H1 (cell line): Measurements from ENCODE around the gene PDE1C. TPM values are rescaled to one million over a fixed set of nuclear protein-coding genes. Genes with fewer than 3 reads are reported as not detected.

ENCODE experiments used
- CTCF ChIA-PET: fragments of 300-600 bp; sonication (Branson Sonifier 250); formaldehyde crosslinking; loops from one replicate; lab custom pipeline; 2021; ENCODE audit not compliant: partially characterized antibody; lab: Charles Lee
- POLR2A ChIA-PET: fragments of 300-600 bp; sonication (Branson Sonifier 250); formaldehyde crosslinking; loops from one replicate; lab custom pipeline; 2021; ENCODE audit warnings: inconsistent platforms; ENCODE audit not compliant: partially characterized antibody; lab: Charles Lee
- DNase-seq, 2 experiments: peaks; one replicate each; pipeline versions ENCODE4 v3.0.0 to v3.0.0-alpha.2; 2010 to 2022; ENCODE audit warnings: low spot score in 2 of 2, low read depth in 1 of 2, mixed read lengths in 1 of 2
- FAIRE-seq: peaks from 2 replicates; lab custom pipeline; 2011; peaks lifted over from hg19 to GRCh38; lab: Jason Lieb, UNC
- H2AFZ ChIP-seq: 2 replicates; pipeline ENCODE4 v1.8.1; 2012; ENCODE audit warnings: low read length, inconsistent platforms
- H2AK5ac ChIP-seq: 2 replicates; pipeline ENCODE4 v1.6.1; 2013; ENCODE audit warnings: low read depth, low read length
- H2BK120ac ChIP-seq: replicated peaks from 2 replicates; pipeline ENCODE3; 2013; ENCODE audit warnings: low read depth, low read length, inconsistent platforms
- H2BK12ac ChIP-seq: 2 replicates; pipeline ENCODE4 v1.6.1; 2013; ENCODE audit warnings: low read depth, low read length
- H2BK15ac ChIP-seq: 2 replicates; pipeline ENCODE4 v1.6.1; 2013; ENCODE audit warnings: low read length
- H2BK20ac ChIP-seq: 2 replicates; pipeline ENCODE4 v1.6.1; 2013; ENCODE audit warnings: low read length
- H2BK5ac ChIP-seq: 2 replicates; pipeline ENCODE4 v1.6.1; 2013; ENCODE audit warnings: low read depth, low read length
- H3K14ac ChIP-seq: 2 replicates; pipeline ENCODE4 v1.6.1; 2013; ENCODE audit warnings: inconsistent platforms; ENCODE audit not compliant: insufficient read length
- H3K18ac ChIP-seq: 2 replicates; pipeline ENCODE4 v1.6.1; 2013; ENCODE audit warnings: low read length; ENCODE audit errors: extremely low read depth
- H3K23ac ChIP-seq: 2 replicates; pipeline ENCODE4 v1.6.1; 2013; ENCODE audit warnings: inconsistent platforms; ENCODE audit not compliant: insufficient read length
- H3K23me2 ChIP-seq: 2 replicates; pipeline ENCODE4 v1.6.1; 2013; ENCODE audit warnings: low read depth, low read length
- H3K27ac ChIP-seq: 2 replicates; pipeline ENCODE4 v1.6.1; 2011; ENCODE audit warnings: low read depth, low read length, inconsistent platforms
- H3K27me3 ChIP-seq, 4 experiments: replicated peaks in 1 of 4; 1 replicate in 1 of 4; 2 replicates in 3 of 4; pipeline versions ENCODE4 v1.6.1 to v1.8.1; 2011 to 2013; ENCODE audit warnings: low read length in 3 of 4, mild to moderate bottlenecking in 3 of 4, inconsistent platforms in 2 of 4, mixed read lengths in 2 of 4, moderate library complexity in 1 of 4; ENCODE audit not compliant: control insufficient read depth in 3 of 4, insufficient read depth in 3 of 4; ENCODE audit errors: extremely low read depth in 1 of 4
- H3K36me3 ChIP-seq, 4 experiments: 2 replicates each; pipeline versions ENCODE4 v1.6.1 to v1.8.1; 2011 to 2013; ENCODE audit warnings: mild to moderate bottlenecking in 4 of 4, low read length in 3 of 4, moderate library complexity in 2 of 4, control low read depth in 1 of 4, inconsistent platforms in 1 of 4; ENCODE audit not compliant: insufficient read depth in 4 of 4, control insufficient read depth in 2 of 4
- H3K4ac ChIP-seq: replicated peaks from 2 replicates; pipeline ENCODE3; 2013; ENCODE audit warnings: low read length, low read depth, mixed read lengths, inconsistent platforms; ENCODE audit not compliant: insufficient read length
- H3K4me1 ChIP-seq, 4 experiments: replicated peaks in 1 of 4; 1 replicate in 1 of 4; 2 replicates in 3 of 4; pipeline versions ENCODE4 v1.6.1 to v1.8.1; 2011 to 2013; ENCODE audit warnings: low read length in 3 of 4, inconsistent platforms in 2 of 4, mixed read lengths in 1 of 4; ENCODE audit not compliant: insufficient read depth in 4 of 4, control insufficient read depth in 3 of 4
- H3K4me2 ChIP-seq, 2 experiments: 2 replicates each; pipeline versions ENCODE4 v1.6.1 to v1.8.1; 2011 to 2013; ENCODE audit warnings: low read depth in 2 of 2, low read length in 2 of 2, control low read depth in 1 of 2, inconsistent platforms in 1 of 2, mild to moderate bottlenecking in 1 of 2; ENCODE audit not compliant: insufficient read depth in 1 of 2
- H3K4me3 ChIP-seq, 4 experiments: fragments of 200-600, 300-600 bp in 1 of 4; sonication (generic), shearing (Covaris generic), sonication (Bioruptor Twin) in 1 of 4; 2 replicates each; pipeline versions ENCODE4 v1.5.1 to v1.8.1; 2011 to 2016; ENCODE audit warnings: low read length in 4 of 4, low read depth in 3 of 4, control low read depth in 2 of 4, inconsistent platforms in 2 of 4, mild to moderate bottlenecking in 2 of 4, mixed read lengths in 1 of 4, moderate library complexity in 1 of 4; ENCODE audit not compliant: insufficient read depth in 2 of 4; ENCODE audit errors: extremely low read depth in 1 of 4
- H3K56ac ChIP-seq: replicated peaks from 2 replicates; pipeline ENCODE3; 2013; ENCODE audit warnings: low read depth, mild to moderate bottlenecking, mixed read lengths, low read length, inconsistent platforms; ENCODE audit not compliant: insufficient read length
- H3K79me1 ChIP-seq: 2 replicates; pipeline ENCODE4 v1.6.1; 2013; ENCODE audit warnings: low read depth, low read length, control low read depth
- H3K79me2 ChIP-seq, 2 experiments: 2 replicates each; pipeline versions ENCODE4 v1.6.1 to v1.8.1; 2012 to 2013; ENCODE audit warnings: low read length in 2 of 2, mild to moderate bottlenecking in 2 of 2, inconsistent platforms in 1 of 2; ENCODE audit not compliant: insufficient read depth in 2 of 2, control insufficient read depth in 1 of 2
- H3K9ac ChIP-seq, 4 experiments: replicated peaks in 1 of 4; 1 replicate in 1 of 4; 2 replicates in 3 of 4; pipeline versions ENCODE4 v1.6.1 to v1.8.1; 2011 to 2013; ENCODE audit warnings: low read depth in 3 of 4, low read length in 3 of 4, control low read depth in 2 of 4, mild to moderate bottlenecking in 2 of 4, moderate library complexity in 2 of 4, inconsistent platforms in 1 of 4; ENCODE audit errors: extremely low read depth in 1 of 4
- H3K9me3 ChIP-seq, 2 experiments: 2 replicates each; pipeline versions ENCODE4 v1.6.1 to v1.8.1; 2012 to 2013; ENCODE audit warnings: mild to moderate bottlenecking in 2 of 2, moderate library complexity in 2 of 2, control low read depth in 1 of 2, inconsistent platforms in 1 of 2, low read depth in 1 of 2, low read length in 1 of 2, mixed read lengths in 1 of 2; ENCODE audit not compliant: insufficient read depth in 2 of 2
- H4K20me1 ChIP-seq, 2 experiments: replicated peaks in 1 of 2; 2 replicates each; pipeline versions ENCODE3 to v1.8.1; 2011 to 2013; ENCODE audit warnings: inconsistent platforms in 2 of 2, low read length in 2 of 2, mild to moderate bottlenecking in 1 of 2; ENCODE audit not compliant: insufficient read depth in 2 of 2, control insufficient read depth in 1 of 2
- H4K5ac ChIP-seq: 2 replicates; pipeline ENCODE4 v1.6.1; 2013; ENCODE audit warnings: low read length, low read depth, mixed read lengths, inconsistent platforms; ENCODE audit not compliant: insufficient read length
- H4K8ac ChIP-seq: 2 replicates; pipeline ENCODE4 v1.8.0; 2013; ENCODE audit warnings: mild to moderate bottlenecking, moderate library complexity, low read length, inconsistent platforms; ENCODE audit not compliant: insufficient read depth; ENCODE audit errors: extremely low read depth
- H4K91ac ChIP-seq: replicated peaks from 2 replicates; pipeline ENCODE3; 2013; ENCODE audit warnings: low read length, mixed read lengths, inconsistent platforms; ENCODE audit not compliant: insufficient read length
- ATF3 ChIP-seq: IDR thresholded peaks from 2 replicates; pipeline ENCODE4 v1.6.1; 2011; ENCODE audit warnings: low read depth, mild to moderate bottlenecking, low read length; ENCODE audit not compliant: insufficient read depth
- BRCA1 ChIP-seq: IDR thresholded peaks from 2 replicates; pipeline ENCODE4 v1.6.1; 2012; ENCODE audit warnings: low read depth, low read length, improper control_type of control experiment
- CHD2 ChIP-seq: IDR thresholded peaks from 2 replicates; pipeline ENCODE4 v1.6.1; 2012; ENCODE audit warnings: low read length, improper control_type of control experiment
- CTBP2 ChIP-seq: IDR thresholded peaks from 2 replicates; pipeline ENCODE4 v1.7.0; 2011; ENCODE audit warnings: borderline replicate concordance, mild to moderate bottlenecking, moderate library complexity, mixed read lengths, low read length; ENCODE audit not compliant: insufficient read depth, insufficient read length
- GTF2F1 ChIP-seq: IDR thresholded peaks from 2 replicates; pipeline ENCODE4 v1.6.1; 2012; ENCODE audit warnings: low read depth, low read length, improper control_type of control experiment, borderline replicate concordance
- NANOG ChIP-seq: IDR thresholded peaks from 2 replicates; pipeline ENCODE4 v1.6.1; 2011; ENCODE audit warnings: low read length, low read depth, mild to moderate bottlenecking, inconsistent platforms; ENCODE audit not compliant: insufficient read depth, poor library complexity, severe bottlenecking
- POU5F1 ChIP-seq: IDR thresholded peaks from 2 replicates; pipeline ENCODE4 v1.6.1; 2011; ENCODE audit warnings: low read depth, mild to moderate bottlenecking, low read length, moderate library complexity
- RNF2 ChIP-seq: fragments of 200-900, 300-1000 bp; sonication (generic); IDR thresholded peaks from 2 replicates; pipeline ENCODE4 v1.7.1; 2016; ENCODE audit warnings: borderline replicate concordance, low read depth, mild to moderate bottlenecking, antibody characterized with exemption, low read length; ENCODE audit not compliant: poor library complexity, severe bottlenecking; ENCODE audit errors: missing control alignments
- RXRA ChIP-seq: IDR thresholded peaks from 2 replicates; pipeline ENCODE4 v1.6.1; 2011; ENCODE audit warnings: low read depth, mild to moderate bottlenecking, low read length, moderate library complexity; ENCODE audit not compliant: insufficient read depth
- SIN3A ChIP-seq, 2 experiments: IDR thresholded peaks in 1 of 2; conservative IDR thresholded peaks in 1 of 2; 2 replicates each; pipeline ENCODE4 v1.6.1; 2011 to 2012; ENCODE audit warnings: low read length in 2 of 2, improper control_type of control experiment in 1 of 2, low read depth in 1 of 2, mild to moderate bottlenecking in 1 of 2
- SIRT6 ChIP-seq: IDR thresholded peaks from one replicate; pipeline ENCODE4 v1.7.1; 2012; ENCODE audit warnings: low read length, inconsistent platforms
- TEAD4 ChIP-seq: IDR thresholded peaks from 2 replicates; pipeline ENCODE4 v1.6.1; 2012; ENCODE audit warnings: low read depth, low read length, inconsistent platforms, mixed read lengths
- YY1 ChIP-seq: IDR thresholded peaks from 2 replicates; pipeline ENCODE4 v1.6.1; 2011; ENCODE audit warnings: low read depth, mild to moderate bottlenecking, low read length
- WGBS, 2 experiments: shearing (Covaris generic) in 1 of 2; methylation state at CpG; one replicate each; pipeline versions ENCODE4 v1.1.6 to v1.1.7; 2013 to 2015; ENCODE audit warnings: low lambda C conversion rate in 2 of 2, mixed read lengths in 2 of 2, inconsistent platforms in 1 of 2, low coverage in 1 of 2, missing lambda C conversion rate in 1 of 2; ENCODE audit not compliant: insufficient replicate concordance in 2 of 2, insufficient coverage in 1 of 2, insufficient read length in 1 of 2; ENCODE audit errors: extremely low coverage in 1 of 2, missing lambda C conversion rate in 1 of 2; 5-methylcytosine and 5-hydroxymethylcytosine counted together
- polyA plus RNA-seq, 7 experiments: library from polyadenylated mRNA; depleted of rRNA in 3 of 7; stranded (reverse) in 5 of 7; unstranded in 2 of 7; fragments of >200 nt in 5 of 7; fragments of 200-250 nt in 2 of 7; gene quantifications; 1 replicate in 5 of 7; 2 replicates in 1 of 7; 4 replicates in 1 of 7; pipeline versions ENCODE4 v1.2.1 to v1.2.3, GENCODE V29; 2011 to 2013; ENCODE audit warnings: missing spikeins in 2 of 7, mixed read lengths in 2 of 7
- total RNA-seq: library from RNA; stranded (reverse); fragmentation: NEBNext Ultra II Directional; extraction: Animal tissue kit (Norgen Biotek cat#: 25700); gene quantifications from 2 replicates; pipeline ENCODE4 v1.2.1, GENCODE V29; 2021

PDE1C gene
- total and polyA plus RNA-seq, 2 of the 8 experiments (the other 6 are each of a cell fraction or from before 2014, with no cell fraction given): 0.11 to 1.1 TPM

GRCh38 chr7:31974351-31974750, 95.9 kb downstream of the PDE1C start:
- Histone ChIP-seq H3K23me2 (no peaks in the 10 kb centered on the region), H3K9ac (no peak overlapping the region), H2AK5ac (no peak overlapping the region), H3K79me1 (no peaks in the 10 kb centered on the region), H2BK5ac (no peak overlapping the region), H3K4me2 (no peak overlapping the region), H3K27ac (no peak overlapping the region), H4K20me1 (no peaks in the 10 kb centered on the region), H3K23ac (no peak overlapping the region), H3K18ac (no peak overlapping the region), H3K56ac (no peak overlapping the region), H2BK20ac (no peak overlapping the region), H3K4me3 (no peak overlapping the region), H2BK15ac (no peak overlapping the region), H4K5ac (no peak overlapping the region), H4K91ac (no peak overlapping the region), H3K14ac (no peak overlapping the region), H3K9me3 (0 out of 4 replicates have a peak, but pooled peaks cover 0 to 4% of the 10 kb centered on the region in 2 experiments), H3K79me2 (no peaks in the 10 kb centered on the region), H4K8ac (no peak overlapping the region)
- no peak for FAIRE-seq
- CTCF ChIA-PET: no interaction called here
- TF ChIP-seq SIN3A (conservative IDR thresholded peaks at IDR 0.05 in 1 of 2, IDR thresholded peaks at IDR 0.05 in 1 of 2; ENCODE audit: low read depth in 1 of 2, low read length in 2 of 2) (no peak), TEAD4 (no peak), BRCA1 (no peak), NANOG (no peak), ATF3 (no peak), CTBP2 (no peak), POU5F1 (no peak), YY1 (no peak), RXRA (no peak), SIRT6 (no peak), RNF2 (no peak), GTF2F1 (no peak), CHD2 (no peak)
- TF ChIP-seq, all 59 proteins: peak for 0
- Histone ChIP-seq H3K4ac (no peak overlapping the region), H3K4me1 (no peaks in the 10 kb centered on the region), H3K27me3 (no peaks in the 10 kb centered on the region; a peak in 1 of 7 replicates), H3K36me3 (no peaks in the 10 kb centered on the region), H2BK120ac (no peak overlapping the region), H2AFZ (no peak overlapping the region), H2BK12ac (no peak overlapping the region)
- WGBS, 2 experiments: 75% methylated on average over 1 of the region's 1 CpG; no CpG with 5 or more reads in 1 of the 2 experiments
- DNase-seq: no peak
- POLR2A ChIA-PET: no interaction called here
